CD4-positive, CD25-positive, alpha-beta regulatory T cell (primary cell): ENCODE data around the gene FUT8. TPM values are rescaled to one million over a fixed set of nuclear protein-coding genes. Genes with fewer than 3 reads are reported as not detected.

Experiments
- ATAC-seq, 2 donors: fragments of 150-1000 bp; cut with Tn5 transposase; one replicate each; pipeline ENCODE4 v1.10.0; 2021; ENCODE audit warnings: low read depth in 2 of 2, moderate number of reproducible peaks in 2 of 2, moderate library complexity in 1 of 2
- DNase-seq, 3 donors: peaks; one replicate each; pipeline versions ENCODE4 v3.0.0 to v3.0.0-alpha.2; 2012 to 2022; ENCODE audit warnings: mixed read lengths in 1 of 3
- H3K27ac ChIP-seq: one replicate; pipeline ENCODE4 v1.7.0; 2013; ENCODE audit warnings: mild to moderate bottlenecking, low read length; ENCODE audit not compliant: insufficient read depth, poor library complexity, severe bottlenecking
- H3K27me3 ChIP-seq: one replicate; pipeline ENCODE4 v1.7.0; 2013; ENCODE audit warnings: low read length; ENCODE audit not compliant: control insufficient read depth, insufficient read depth
- H3K36me3 ChIP-seq: one replicate; pipeline ENCODE4 v1.7.0; 2013; ENCODE audit warnings: mild to moderate bottlenecking, low read length, moderate library complexity; ENCODE audit not compliant: control insufficient read depth, insufficient read depth
- H3K4me1 ChIP-seq: 2 replicates; pipeline ENCODE4 v1.7.0; 2013; ENCODE audit warnings: mild to moderate bottlenecking, low read length; ENCODE audit not compliant: insufficient read depth, control insufficient read depth, poor library complexity, severe bottlenecking
- H3K4me3 ChIP-seq: one replicate; pipeline ENCODE4 v1.7.0; 2013; ENCODE audit warnings: low read depth, mild to moderate bottlenecking, low read length, moderate library complexity
- H3K9me3 ChIP-seq, 2 experiments: 1 replicate in 1 of 2; 2 replicates in 1 of 2; pipeline ENCODE4 v1.7.0; 2013; ENCODE audit warnings: low read length in 2 of 2, mild to moderate bottlenecking in 1 of 2, moderate library complexity in 1 of 2; ENCODE audit not compliant: control insufficient read depth in 2 of 2
- H3K27ac Mint-ChIP-seq, 3 donors: one replicate each; pipeline ENCODE4 v1.8.0; 2020 to 2022; ENCODE audit warnings: mild to moderate bottlenecking in 3 of 3, mixed read lengths in 3 of 3, moderate library complexity in 2 of 3
- H3K27me3 Mint-ChIP-seq: one replicate; pipeline ENCODE4 v1.8.0; 2022; ENCODE audit warnings: mild to moderate bottlenecking, mixed read lengths
- H3K36me3 Mint-ChIP-seq: one replicate; pipeline ENCODE4 v1.8.0; 2020; ENCODE audit warnings: mixed read lengths
- H3K4me1 Mint-ChIP-seq, 4 donors: one replicate each; pipeline ENCODE4 v1.8.0; 2020 to 2022; ENCODE audit warnings: mixed read lengths in 4 of 4, mild to moderate bottlenecking in 1 of 4
- H3K4me3 Mint-ChIP-seq, 4 donors: one replicate each; pipeline ENCODE4 v1.8.0; 2020 to 2022; ENCODE audit warnings: mild to moderate bottlenecking in 4 of 4, mixed read lengths in 4 of 4, moderate library complexity in 3 of 4
- H3K9me3 Mint-ChIP-seq, 7 donors: one replicate each; pipeline ENCODE4 v1.8.0; 2020 to 2022; ENCODE audit warnings: mixed read lengths in 7 of 7, mild to moderate bottlenecking in 3 of 7, moderate library complexity in 2 of 7
- polyA plus RNA-seq, 4 donors: library from polyadenylated mRNA; unstranded; fragments of 300-500 nt; fragmentation: Illumina TruSeq; gene quantifications; one replicate each; pipeline ENCODE4 v1.2.3, GENCODE V29; 2021
- total RNA-seq: library from RNA; stranded (reverse); gene quantifications from one replicate; pipeline ENCODE4 v1.2.3, GENCODE V29; 2022

Gene FUT8
- total and polyA plus RNA-seq, 5 donors from 2014 or later: 15.3 to 59.2 (median 22.2) TPM

DNA sequence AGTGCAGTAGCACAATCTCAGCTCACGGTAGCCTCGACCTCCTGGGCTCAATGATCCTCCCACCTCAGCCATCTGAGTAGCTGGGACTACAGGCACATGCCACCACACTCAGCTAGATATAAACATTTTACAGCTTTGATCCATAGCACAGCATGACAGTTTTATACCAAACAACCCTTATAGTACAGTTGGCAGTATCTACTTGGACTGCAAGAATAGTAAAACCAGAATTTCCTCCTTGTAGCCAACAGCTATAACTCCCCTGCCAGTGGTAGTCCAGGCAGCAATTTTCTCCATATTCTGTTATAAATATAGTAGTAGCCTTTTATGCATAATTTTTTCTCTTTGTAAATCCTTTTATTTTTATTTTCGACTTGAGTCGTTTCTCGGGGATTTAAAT, 317.0 kb downstream of the FUT8 start:
- peaks cover 24% of the 10 kb centered on the region for H3K36me3 ChIP-seq
- Mint-ChIP-seq H3K4me3 (no peak overlapping the region), H3K4me1 (peaks cover 4 to 14% (median 10%) of the 10 kb centered on the region in 4 donors), H3K9me3 (peaks cover 0 to 6% (median 0%) of the 10 kb centered on the region in 7 donors), H3K27me3 (no peaks in the 10 kb centered on the region), H3K27ac (no peak overlapping the region), H3K36me3 (peaks cover 47% of the 10 kb centered on the region)
- no peak for ATAC-seq
- no peak for DNase-seq
- H3K4me1 ChIP-seq: no peaks in the 10 kb centered on the region
- no peak overlapping the region for H3K4me3 ChIP-seq
- H3K27me3 ChIP-seq: no peaks in the 10 kb centered on the region
- no peaks in the 10 kb centered on the region for H3K9me3 ChIP-seq
- H3K27ac ChIP-seq: no peak overlapping the region

GRCh38 chr14:65731933-65732506, 319.5 kb downstream of the FUT8 start:
- Histone ChIP-seq H3K9me3 (no peaks in the 10 kb centered on the region), H3K27ac (no peak overlapping the region), H3K27me3 (no peaks in the 10 kb centered on the region), H3K4me3 (peak overlapping the region; percentile 41), H3K36me3 (peaks cover 22% of the 10 kb centered on the region), H3K4me1 (no peaks in the 10 kb centered on the region)
- Mint-ChIP-seq H3K36me3 (peaks cover 23% of the 10 kb centered on the region), H3K27me3 (no peaks in the 10 kb centered on the region), H3K4me1 (peaks cover 4 to 14% (median 10%) of the 10 kb centered on the region in 4 donors), H3K9me3 (no peaks in the 10 kb centered on the region), H3K27ac (peak overlapping the region in 1 of 3 donors; percentile 64), H3K4me3 (peak overlapping the region in 1 of 4 donors; percentile 8)
- DNase-seq (peak in 1 of 3 donors; percentile 66), ATAC-seq (peak; percentile 60 to 69)

GRCh38 chr14:65738339-65738738, 325.8 kb downstream of the FUT8 start:
- DNase-seq (no peak), ATAC-seq (no peak)
- Histone ChIP-seq H3K4me3 (no peak overlapping the region), H3K36me3 (peaks cover 25% of the 10 kb centered on the region), H3K9me3 (no peaks in the 10 kb centered on the region), H3K4me1 (no peaks in the 10 kb centered on the region), H3K27ac (no peak overlapping the region), H3K27me3 (no peaks in the 10 kb centered on the region)
- Mint-ChIP-seq H3K27me3 (no peaks in the 10 kb centered on the region), H3K9me3 (peaks cover 0 to 3% (median 0%) of the 10 kb centered on the region in 7 donors), H3K4me3 (no peak overlapping the region), H3K27ac (no peak overlapping the region), H3K4me1 (peaks cover 0 to 6% (median 4%) of the 10 kb centered on the region in 4 donors), H3K36me3 (peaks cover 26% of the 10 kb centered on the region)

- Histone ChIP-seq H3K4me3 (no peak overlapping the region), H3K27me3 (no peaks in the 10 kb centered on the region), H3K9me3 (no peaks in the 10 kb centered on the region), H3K36me3 (peaks cover 10% of the 10 kb centered on the region), H3K4me1 (no peaks in the 10 kb centered on the region), H3K27ac (no peak overlapping the region)
- Mint-ChIP-seq H3K36me3 (peaks cover 29% of the 10 kb centered on the region), H3K4me1 (peaks cover 0 to 9% (median under 1%) of the 10 kb centered on the region in 4 donors), H3K27me3 (no peaks in the 10 kb centered on the region), H3K9me3 (peaks cover 0 to 4% (median 0%) of the 10 kb centered on the region in 7 donors), H3K4me3 (no peak overlapping the region), H3K27ac (peak overlapping the region in 1 of 3 donors; percentile 56)
- no peak for ATAC-seq
- DNase-seq: no peak
These were observed 333.1 kb downstream of the FUT8 start for GRCh38 chr14:65745396-65746190.

GRCh38 chr14:65748796-65749195, 336.3 kb downstream of the FUT8 start:
- DNase-seq: no peak
- Mint-ChIP-seq H3K9me3 (peaks cover 0 to 4% (median 0%) of the 10 kb centered on the region in 7 donors), H3K27ac (peak overlapping the region in 2 of 3 donors; percentile 39 to 52), H3K4me1 (peaks cover 4 to 9% (median 7%) of the 10 kb centered on the region in 4 donors), H3K27me3 (no peaks in the 10 kb centered on the region), H3K4me3 (no peak overlapping the region), H3K36me3 (peaks cover 11% of the 10 kb centered on the region)
- Histone ChIP-seq H3K27ac (no peak overlapping the region), H3K9me3 (no peaks in the 10 kb centered on the region), H3K4me3 (no peak overlapping the region), H3K4me1 (no peaks in the 10 kb centered on the region), H3K27me3 (no peaks in the 10 kb centered on the region), H3K36me3 (no peaks in the 10 kb centered on the region)
- ATAC-seq: no peak

DNA sequence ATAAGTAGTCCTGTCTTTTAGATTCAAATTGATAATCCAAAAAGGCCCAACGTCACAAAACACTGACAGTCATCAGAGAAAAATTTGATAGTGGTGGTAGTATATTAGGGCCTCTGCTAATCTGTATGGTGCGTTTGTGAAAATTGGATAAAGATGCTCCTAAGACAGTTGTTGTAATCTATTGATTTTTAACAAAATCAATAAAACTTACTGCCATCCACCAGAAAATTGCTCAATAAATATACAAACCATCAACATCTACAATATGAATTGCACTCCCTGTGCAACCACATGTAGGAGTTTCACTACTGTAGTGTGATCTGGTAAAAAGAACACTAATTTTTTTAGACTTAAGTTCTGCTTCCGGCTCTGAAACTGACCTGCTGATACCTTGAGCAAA, 336.8 kb downstream of the FUT8 start:
- ATAC-seq (no peak), DNase-seq (no peak)
- Mint-ChIP-seq H3K36me3 (peaks cover 8% of the 10 kb centered on the region), H3K27me3 (no peaks in the 10 kb centered on the region), H3K27ac (peak overlapping the region in 2 of 3 donors; percentile 39 to 76), H3K4me3 (no peak overlapping the region), H3K4me1 (peaks cover 4 to 9% (median 7%) of the 10 kb centered on the region in 4 donors), H3K9me3 (peaks cover 0 to 4% (median 0%) of the 10 kb centered on the region in 7 donors)
- H3K36me3 ChIP-seq: no peaks in the 10 kb centered on the region
- H3K4me1 ChIP-seq: no peaks in the 10 kb centered on the region
- no peaks in the 10 kb centered on the region for H3K9me3 ChIP-seq
- H3K4me3 ChIP-seq: no peak overlapping the region
- H3K27me3 ChIP-seq: no peaks in the 10 kb centered on the region
- no peak overlapping the region for H3K27ac ChIP-seq

GRCh38 chr14:65750906-65751305, 338.4 kb downstream of the FUT8 start:
- Mint-ChIP-seq H3K9me3 (peaks cover 0 to 4% (median 0%) of the 10 kb centered on the region in 7 donors), H3K4me1 (peaks cover 4 to 9% (median 7%) of the 10 kb centered on the region in 4 donors), H3K36me3 (peaks cover 8% of the 10 kb centered on the region), H3K27ac (peak overlapping the region in 2 of 3 donors; percentile 22 to 33), H3K4me3 (no peak overlapping the region), H3K27me3 (no peaks in the 10 kb centered on the region)
- Histone ChIP-seq H3K9me3 (no peaks in the 10 kb centered on the region), H3K4me3 (no peak overlapping the region), H3K4me1 (no peaks in the 10 kb centered on the region), H3K36me3 (no peaks in the 10 kb centered on the region), H3K27me3 (no peaks in the 10 kb centered on the region), H3K27ac (no peak overlapping the region)
- no peak for ATAC-seq
- DNase-seq: no peak
